A549 (cell line): ENCODE results near the gene PTPRE. TPM values are rescaled to one million over a fixed set of nuclear protein-coding genes. Genes with fewer than 3 reads are reported as not detected.

Experiments
- ATAC-seq, 2 experiments: fragments of 200-7000 bp in 1 of 2; fragments of >200 bp in 1 of 2; cut with Nextera tagmentation in 1 of 2; cut with Tn5 transposase in 1 of 2; 3 replicates each; pipeline versions ENCODE4 v1.8.0 to v1.9.1; 2018 to 2020; ENCODE audit warnings: mild to moderate bottlenecking in 1 of 2, moderate library complexity in 1 of 2
- CTCF ChIA-PET: fragments of 300-600 bp; sonication (Branson Sonifier 250); formaldehyde crosslinking; extraction: SDS; loops from one replicate; lab custom pipeline; 2021; ENCODE audit warnings: antibody characterized with exemption, inconsistent platforms; lab: Yijun Ruan, JAX
- POLR2A ChIA-PET: fragments of 350-600 bp; formaldehyde crosslinking; extraction: SDS; loops from one replicate; lab custom pipeline; 2021; ENCODE audit warnings: antibody characterized with exemption, inconsistent platforms; lab: Yijun Ruan, JAX
- DNase-seq, 2 experiments: peaks; one replicate each; pipeline versions ENCODE4 v3.0.0 to v3.0.0-alpha.2; 2011 to 2016; ENCODE audit warnings: low read depth in 1 of 2, low spot score in 1 of 2
- FAIRE-seq: peaks from 2 replicates; lab custom pipeline; 2011; peaks lifted over from hg19 to GRCh38; lab: Jason Lieb, UNC
- H3K27ac ChIP-seq, 2 experiments: fragments of >200 bp; sonication (Bioruptor Twin); formaldehyde crosslinking; 3 replicates each; pipeline ENCODE4 v1.5.1; 2016 to 2017
- H3K4me1 ChIP-seq: fragments of >200 bp; sonication (Bioruptor Twin); formaldehyde crosslinking; 3 replicates; pipeline ENCODE4 v1.6.1; 2016
- H3K4me2 ChIP-seq: fragments of >200 bp; sonication (Bioruptor Twin); formaldehyde crosslinking; 3 replicates; pipeline ENCODE4 v1.6.1; 2016
- H3K4me3 ChIP-seq: fragments of >200 bp; sonication (Bioruptor Twin); formaldehyde crosslinking; 3 replicates; pipeline ENCODE4 v1.5.1; 2016
- H3K9me3 ChIP-seq: fragments of >200 bp; sonication (Bioruptor Twin); formaldehyde crosslinking; 3 replicates; pipeline ENCODE4 v1.6.1; 2016
- CBX2 ChIP-seq: fragments of 200-600 bp; sonication (generic); IDR thresholded peaks from 2 replicates; pipeline ENCODE4 v1.6.1; 2016; ENCODE audit warnings: low read depth, mild to moderate bottlenecking, borderline replicate concordance
- CBX8 ChIP-seq: fragments of 200-600 bp; sonication (generic); IDR thresholded peaks from 2 replicates; pipeline ENCODE4 v1.6.1; 2016
- CEBPB ChIP-seq, 2 experiments: fragments of >200 bp in 1 of 2; sonication (Bioruptor Twin) in 1 of 2; formaldehyde crosslinking in 1 of 2; IDR thresholded peaks; 2 replicates each; pipeline ENCODE4 v1.6.1; 2012 to 2016
- CHD4 ChIP-seq: fragments of 200-600 bp; sonication (generic); IDR thresholded peaks from 2 replicates; pipeline ENCODE4 v1.6.1; 2016; ENCODE audit warnings: antibody characterized with exemption, mild to moderate bottlenecking, borderline replicate concordance
- EHMT2 ChIP-seq: fragments of 200-600 bp; sonication (generic); IDR thresholded peaks from 2 replicates; pipeline ENCODE4 v1.6.1; 2016; ENCODE audit warnings: antibody characterized with exemption, low read depth, mild to moderate bottlenecking, moderate library complexity
- EP300 ChIP-seq, 2 experiments: fragments of >200 bp; sonication (Bioruptor Twin); formaldehyde crosslinking; IDR thresholded peaks; 2 replicates in 1 of 2; 3 replicates in 1 of 2; pipeline ENCODE4 v1.6.1; 2016 to 2017
- FOSL2 ChIP-seq, 2 experiments: fragments of 450-650 bp in 1 of 2; fragments of >200 bp in 1 of 2; sonication (Bioruptor Twin) in 1 of 2; formaldehyde crosslinking; IDR thresholded peaks; 2 replicates each; pipeline versions ENCODE4 v1.5.0 to v1.6.1; 2016 to 2020; ENCODE audit warnings: mild to moderate bottlenecking in 1 of 2, moderate library complexity in 1 of 2
- FOXS1 ChIP-seq: fragments of 250-450 bp; sonication (Bioruptor Pico); IDR thresholded peaks from 2 replicates; pipeline ENCODE4 v1.5.0; 2020; ENCODE audit warnings: mild to moderate bottlenecking, moderate library complexity
- HOXB13 ChIP-seq: fragments of 250-450 bp; sonication (Bioruptor Pico); IDR thresholded peaks from 2 replicates; pipeline ENCODE4 v1.5.0; 2020; ENCODE audit warnings: low read depth, mild to moderate bottlenecking, moderate library complexity
- KDM1A ChIP-seq: fragments of 200-600 bp; sonication (generic); IDR thresholded peaks from 2 replicates; pipeline ENCODE4 v1.6.1; 2016; ENCODE audit warnings: low read depth, mild to moderate bottlenecking
- MAZ ChIP-seq: fragments of 150-350 bp; IDR thresholded peaks from 2 replicates; pipeline ENCODE4 v1.6.1; 2014; ENCODE audit warnings: antibody characterized with exemption, low read depth, low read length, borderline replicate concordance
- NFE2L2 ChIP-seq: fragments of 150-350 bp; conservative IDR thresholded peaks from 2 replicates; pipeline ENCODE4 v1.6.1; 2014; ENCODE audit warnings: low read length
- NPAS2 ChIP-seq: fragments of 250-450 bp; sonication (Bioruptor Pico); IDR thresholded peaks from 2 replicates; pipeline ENCODE4 v1.8.0; 2022; ENCODE audit warnings: mild to moderate bottlenecking, moderate library complexity, borderline replicate concordance
- RFX5 ChIP-seq: fragments of 450-650 bp; IDR thresholded peaks from 2 replicates; pipeline ENCODE4 v1.7.1; 2014; ENCODE audit warnings: antibody characterized with exemption, mild to moderate bottlenecking, moderate library complexity
- SREBF2 ChIP-seq: fragments of 450-650 bp; IDR thresholded peaks from 2 replicates; pipeline ENCODE4 v1.6.1; 2014; ENCODE audit warnings: mild to moderate bottlenecking, moderate library complexity
- ZC3H11A ChIP-seq: fragments of 450-650 bp; IDR thresholded peaks from 2 replicates; pipeline ENCODE4 v1.6.1; 2014; ENCODE audit warnings: antibody characterized with exemption, mild to moderate bottlenecking
- WGBS: methylation state at CpG from one replicate; pipeline ENCODE4 v1.1.6; 2017; ENCODE audit errors: missing lambda C conversion rate; 5-methylcytosine and 5-hydroxymethylcytosine counted together
- polyA plus RNA-seq, 4 experiments: library from polyadenylated mRNA; depleted of rRNA in 3 of 4; stranded (reverse); fragments of >200 nt; fragmentation: RNase III in 1 of 4; extraction: RNeasy Plus Mini Kit Qiagen cat#74134 plus additional on column Dnase treatment in 1 of 4; gene quantifications; 2 replicates in 3 of 4; 3 replicates in 1 of 4; pipeline ENCODE4 v1.2.3, GENCODE V29; 2011 to 2017
- TF ChIP-seq, protein P1 (sequence below): fragments of >200 bp; sonication (Bioruptor Twin); formaldehyde crosslinking; IDR thresholded peaks from 3 replicates; pipeline ENCODE4 v1.5.1; 2016
- TF ChIP-seq, protein P2 (sequence below): fragments of 250-450 bp; sonication (Bioruptor Pico); IDR thresholded peaks from 2 replicates; pipeline ENCODE4 v1.5.0; 2020; ENCODE audit warnings: low read depth, mild to moderate bottlenecking, moderate library complexity

PTPRE gene
- polyA plus RNA-seq, 2 of the 4 experiments (the other 2 are of a cell fraction) = 0.31 to 1.5 TPM

DNA sequence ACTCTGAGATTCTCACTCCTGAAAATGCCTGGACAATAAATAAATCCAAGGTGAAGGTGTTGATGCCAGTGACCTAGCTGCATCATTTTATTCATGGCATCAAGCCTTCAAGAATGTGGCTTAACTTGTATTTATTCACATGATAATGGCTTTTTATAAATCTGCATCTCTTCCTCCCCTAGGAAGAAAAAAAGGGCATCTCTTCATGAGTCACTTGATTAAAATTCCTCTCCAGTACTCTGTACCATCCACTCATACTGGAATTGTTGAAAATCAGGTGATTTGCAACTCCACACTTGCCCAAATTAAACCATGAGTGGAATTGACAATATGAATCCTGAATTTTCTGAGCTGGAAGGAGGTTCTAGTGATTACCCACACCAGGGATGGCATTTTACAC lies 30.2 kb downstream of the PTPRE start:
- Histone ChIP-seq H3K27ac (no peak overlapping the region), H3K4me1 (no peaks in the 10 kb centered on the region), H3K4me3 (no peak overlapping the region), H3K9me3 (no peaks in the 10 kb centered on the region), H3K4me2 (no peak overlapping the region)
- POLR2A ChIA-PET = no interaction called here
- no peak for TF ChIP-seq EHMT2
- TF ChIP-seq, protein P1, sequence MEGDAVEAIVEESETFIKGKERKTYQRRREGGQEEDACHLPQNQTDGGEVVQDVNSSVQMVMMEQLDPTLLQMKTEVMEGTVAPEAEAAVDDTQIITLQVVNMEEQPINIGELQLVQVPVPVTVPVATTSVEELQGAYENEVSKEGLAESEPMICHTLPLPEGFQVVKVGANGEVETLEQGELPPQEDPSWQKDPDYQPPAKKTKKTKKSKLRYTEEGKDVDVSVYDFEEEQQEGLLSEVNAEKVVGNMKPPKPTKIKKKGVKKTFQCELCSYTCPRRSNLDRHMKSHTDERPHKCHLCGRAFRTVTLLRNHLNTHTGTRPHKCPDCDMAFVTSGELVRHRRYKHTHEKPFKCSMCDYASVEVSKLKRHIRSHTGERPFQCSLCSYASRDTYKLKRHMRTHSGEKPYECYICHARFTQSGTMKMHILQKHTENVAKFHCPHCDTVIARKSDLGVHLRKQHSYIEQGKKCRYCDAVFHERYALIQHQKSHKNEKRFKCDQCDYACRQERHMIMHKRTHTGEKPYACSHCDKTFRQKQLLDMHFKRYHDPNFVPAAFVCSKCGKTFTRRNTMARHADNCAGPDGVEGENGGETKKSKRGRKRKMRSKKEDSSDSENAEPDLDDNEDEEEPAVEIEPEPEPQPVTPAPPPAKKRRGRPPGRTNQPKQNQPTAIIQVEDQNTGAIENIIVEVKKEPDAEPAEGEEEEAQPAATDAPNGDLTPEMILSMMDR = no peak
- TF ChIP-seq EP300 (IDR thresholded peaks at IDR 0.05) = no peak
- TF ChIP-seq HOXB13 (CRISPR knock-in tag) = no peak
- FAIRE-seq = no peak
- CTCF ChIA-PET = interaction anchor here (1.1 to 1.4 kb wide), 2 partner anchors 9 to 30 kb away, joined by 3 to 4 read pairs; partner anchors contain the start of gene PTPRE
- no peak for DNase-seq
- ATAC-seq = no peak

DNA sequence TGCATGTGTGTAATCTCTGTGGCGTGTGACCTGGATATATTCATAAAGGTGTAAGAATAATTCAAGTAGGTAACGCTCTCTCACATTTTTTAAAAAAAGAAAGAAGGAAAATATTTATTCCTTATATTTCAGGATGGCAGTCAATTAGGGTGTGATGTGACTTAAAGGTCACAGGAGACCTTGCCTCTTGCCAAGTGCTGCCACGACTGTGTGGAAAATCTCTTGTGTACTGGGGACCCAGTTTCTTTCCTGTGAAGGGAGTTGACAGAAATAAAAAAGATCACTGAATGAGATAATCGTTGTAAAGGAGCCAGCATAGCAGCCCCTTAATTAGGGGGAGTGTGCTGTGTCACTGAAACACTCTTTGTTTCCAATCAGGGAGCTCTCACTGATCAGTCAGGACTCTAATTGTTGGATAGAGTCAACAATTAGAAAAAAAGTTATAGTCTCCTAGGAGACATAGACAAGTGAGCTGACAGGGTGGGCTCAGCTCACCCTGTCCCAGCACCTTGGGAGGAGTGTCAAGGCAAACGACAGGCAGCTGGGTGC lies 31.1 kb downstream of the PTPRE start:
- no peaks in the 10 kb centered on the region for H3K9me3 ChIP-seq
- CTCF ChIA-PET = interaction anchor here (0.6 to 1.4 kb wide), 3 partner anchors 10 to 73 kb away, joined by 3 to 4 read pairs (median 3); partner anchors contain the start of gene PTPRE
- POLR2A ChIA-PET = no interaction called here
- 37% methylated on average over 5 of the region's 5 CpGs for WGBS
- FAIRE-seq (no peak), ATAC-seq (no peak), DNase-seq (no peak)
- no peaks in the 10 kb centered on the region for H3K4me1 ChIP-seq
- no peak overlapping the region for H3K27ac ChIP-seq
- no peak for TF ChIP-seq RFX5
- TF ChIP-seq CHD4 = no peak
- TF ChIP-seq FOSL2 (IDR thresholded peaks at IDR 0.05) = no peak
- no peak for TF ChIP-seq FOSL2 (CRISPR knock-in tag; IDR thresholded peaks at IDR 0.05)
- no peak for TF ChIP-seq CBX8
- no peak for TF ChIP-seq KDM1A
- no peak for TF ChIP-seq ZC3H11A
- no peak for TF ChIP-seq CBX2
- no peak for TF ChIP-seq SREBF2
- TF ChIP-seq NPAS2 = no peak
- TF ChIP-seq, protein P2, sequence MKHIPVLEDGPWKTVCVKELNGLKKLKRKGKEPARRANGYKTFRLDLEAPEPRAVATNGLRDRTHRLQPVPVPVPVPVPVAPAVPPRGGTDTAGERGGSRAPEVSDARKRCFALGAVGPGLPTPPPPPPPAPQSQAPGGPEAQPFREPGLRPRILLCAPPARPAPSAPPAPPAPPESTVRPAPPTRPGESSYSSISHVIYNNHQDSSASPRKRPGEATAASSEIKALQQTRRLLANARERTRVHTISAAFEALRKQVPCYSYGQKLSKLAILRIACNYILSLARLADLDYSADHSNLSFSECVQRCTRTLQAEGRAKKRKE (CRISPR knock-in tag) = no peak
- no peak for TF ChIP-seq NFE2L2
- no peak for TF ChIP-seq FOXS1 (CRISPR knock-in tag)
- TF ChIP-seq, all 56 proteins: peak for 0
- Histone ChIP-seq H3K4me3 (no peak overlapping the region), H3K4me2 (no peak overlapping the region)

DNA sequence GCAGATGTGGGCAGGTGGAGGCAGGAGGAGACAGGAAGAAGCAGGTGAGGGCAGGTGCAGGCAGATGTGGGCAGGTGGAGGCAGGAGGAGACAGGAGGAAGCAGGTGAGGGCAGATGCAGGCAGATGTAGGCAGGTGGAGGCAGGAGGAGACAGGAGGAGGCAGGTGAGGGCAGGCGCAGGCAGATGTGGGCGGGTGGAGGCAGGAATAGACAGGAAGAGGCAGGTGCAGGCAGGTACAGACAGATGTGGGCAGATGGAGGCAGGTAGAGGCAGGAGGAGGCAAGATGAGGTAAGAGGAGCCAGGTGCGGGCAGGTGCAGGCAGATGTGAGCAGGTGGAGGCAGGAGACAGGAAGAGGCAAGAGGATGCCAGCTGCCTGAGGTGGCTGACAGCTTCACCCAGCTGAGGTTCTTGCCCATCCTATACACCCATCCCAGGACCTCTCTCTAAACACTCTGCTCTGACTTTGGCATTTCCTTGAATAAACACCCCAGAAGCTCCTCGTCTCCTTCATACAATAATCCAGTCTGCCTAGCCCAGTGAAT lies 33.0 kb downstream of the PTPRE start:
- Histone ChIP-seq H3K4me3 (no peak overlapping the region), H3K9me3 (no peaks in the 10 kb centered on the region), H3K4me1 (no peaks in the 10 kb centered on the region), H3K27ac (no peak overlapping the region), H3K4me2 (no peak overlapping the region)
- ATAC-seq = no peak
- WGBS = 42% methylated on average over 4 of the region's 4 CpGs
- DNase-seq = no peak
- TF ChIP-seq CEBPB (IDR thresholded peaks at IDR 0.05) (no peak), MAZ (no peak), ZC3H11A (no peak)
- CTCF ChIA-PET = interaction anchor here (0.8 to 1.8 kb wide), 2 partner anchors 19 to 72 kb away, joined by 3 read pairs; no protein-coding TSS in a partner anchor
- POLR2A ChIA-PET = no interaction called here
- FAIRE-seq = no peak
